ENCODE data around the gene TUBGCP2.

TUBGCP2 gene

DNA sequence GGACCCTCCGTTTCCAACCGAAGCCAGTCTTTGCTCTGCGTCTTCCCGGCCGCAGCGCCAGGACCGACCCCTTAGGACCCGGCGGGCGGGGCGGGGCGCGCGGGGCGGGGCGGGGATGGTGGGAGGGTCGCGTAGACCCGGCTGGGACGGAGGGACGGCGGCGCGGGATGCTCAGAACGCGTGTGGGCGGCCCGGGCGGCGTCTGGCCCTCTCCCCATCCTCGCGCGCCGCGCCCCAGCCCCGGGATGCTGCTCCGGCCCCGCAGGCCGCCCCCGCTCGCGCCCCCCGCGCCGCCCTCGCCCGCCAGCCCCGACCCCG is 78.7 kb downstream of the TUBGCP2 start, which contains the start of gene UTF1:
Gene UTF1, plus strand, starts transcription at position 174 of the 318 bp plus-strand sequence. Its CDS starts 72 bp downstream, at position 246.
- ATAC-seq (no peak), DNase-seq (no peak)

DNA sequence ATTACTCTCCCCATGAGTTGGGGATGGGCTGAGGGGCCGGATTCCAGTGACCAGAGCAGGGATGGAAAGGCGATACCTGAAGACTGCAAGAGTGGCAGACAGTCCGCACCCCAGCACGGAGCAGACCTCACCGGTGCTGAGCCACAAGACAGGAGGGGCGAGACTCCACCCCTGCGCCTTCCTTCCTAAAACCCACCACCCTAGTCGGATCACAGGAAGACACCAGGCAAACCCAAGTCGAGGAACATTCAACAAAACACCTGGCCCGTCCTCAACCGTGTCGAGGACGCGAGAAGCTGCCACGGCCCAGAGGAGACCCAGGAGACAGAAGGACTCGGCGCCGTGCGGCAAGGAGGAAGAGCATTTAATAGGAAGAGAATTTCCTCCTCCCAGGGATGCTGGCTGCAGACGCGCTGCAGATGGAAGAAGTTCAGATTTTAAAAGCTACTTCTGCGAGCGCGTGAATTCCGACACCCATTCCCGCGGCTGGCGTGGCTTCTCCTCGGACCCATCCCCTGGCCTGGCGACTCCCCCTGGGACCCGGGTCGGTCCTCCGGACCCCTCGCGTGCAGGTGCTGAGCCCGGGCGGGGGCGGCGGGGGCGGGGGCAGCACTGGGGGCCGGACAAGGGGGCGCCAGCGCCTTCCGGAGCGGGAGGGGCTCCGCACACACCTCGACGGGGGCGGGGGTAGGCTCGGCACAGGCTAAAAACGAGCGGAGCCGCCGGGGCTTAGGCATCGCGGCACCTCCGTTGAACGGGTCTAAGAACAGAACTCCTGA is 79.2 kb downstream of the TUBGCP2 start:
- no peak for DNase-seq
- no peak for ATAC-seq

Data from stimulated activated naive CD8-positive, alpha-beta T cell treated with anti-CD3 and anti-CD28 coated beads, Interleukin-15, Interleukin-2, amounts not matched to agents 100 U/mL and 50 U/mL, for 24 hours (primary cell).